PC-9 (cell line): ENCODE data around the gene PIGZ. TPM values are rescaled to one million over a fixed set of nuclear protein-coding genes. Genes with fewer than 3 reads are reported as not detected.

Source experiments
- BruUV-seq: library from RNA; stranded (reverse); fragments of 400-500 nt; replicated peaks from 2 replicates; lab custom pipeline; 2021; lab: Mats Ljungman, UMichigan
- CTCF ChIA-PET: fragments of 300-600 bp; sonication (Branson Sonifier 250); formaldehyde crosslinking; loops from one replicate; lab custom pipeline; 2022; ENCODE audit warnings: antibody characterized with exemption; lab: Charles Lee
- POLR2A ChIA-PET: fragments of 300-600 bp; sonication (Branson Sonifier 250); formaldehyde crosslinking; loops from one replicate; lab custom pipeline; 2022; ENCODE audit warnings: antibody characterized with exemption; ENCODE audit not compliant: unreplicated experiment; lab: Charles Lee
- DNase-seq, 2 experiments: peaks; one replicate each; pipeline versions ENCODE4 v3.0.0 to v3.0.0-alpha.2; 2015 to 2022; ENCODE audit warnings: mixed read lengths in 1 of 2
- H2AFZ ChIP-seq: fragments of 200-600 bp; sonication (generic); 2 replicates; pipeline ENCODE4 v1.8.1; 2017; ENCODE audit warnings: antibody characterized with exemption
- H3F3A ChIP-seq: fragments of 200-600 bp; sonication (generic); 2 replicates; pipeline ENCODE4 v1.8.1; 2017; ENCODE audit warnings: antibody characterized with exemption, mild to moderate bottlenecking, low read depth; ENCODE audit not compliant: insufficient read depth
- H3K27ac ChIP-seq: fragments of 200-600 bp; sonication (generic); 2 replicates; pipeline ENCODE4 v1.6.1; 2016; ENCODE audit warnings: mixed run types
- H3K27me3 ChIP-seq: fragments of 200-600 bp; sonication (generic); 2 replicates; pipeline ENCODE4 v1.6.1; 2016; ENCODE audit warnings: low read depth, mixed run types; ENCODE audit not compliant: insufficient read depth
- H3K36me3 ChIP-seq: fragments of 200-600 bp; sonication (generic); 2 replicates; pipeline ENCODE4 v1.6.1; 2016; ENCODE audit warnings: low read depth, mixed run types
- H3K4me1 ChIP-seq: fragments of 200-600 bp; sonication (generic); replicated peaks from 2 replicates; pipeline ENCODE4 v1.6.1; 2016; ENCODE audit warnings: mixed run types; ENCODE audit not compliant: insufficient read depth
- H3K4me2 ChIP-seq: fragments of 200-600 bp; sonication (generic); 2 replicates; pipeline ENCODE4 v1.6.1; 2017; ENCODE audit warnings: mixed run types
- H3K4me3 ChIP-seq: fragments of 200-600 bp; sonication (generic); 2 replicates; pipeline ENCODE4 v1.6.1; 2016; ENCODE audit warnings: mixed run types
- H3K79me2 ChIP-seq: fragments of 200-600 bp; sonication (generic); 2 replicates; pipeline ENCODE4 v1.6.1; 2017; ENCODE audit warnings: low read depth, mixed run types
- H3K9me2 ChIP-seq: fragments of 200-600 bp; sonication (generic); 2 replicates; pipeline ENCODE4 v1.8.1; 2017; ENCODE audit warnings: mild to moderate bottlenecking; ENCODE audit not compliant: insufficient read depth
- H3K9me3 ChIP-seq: fragments of 200-600 bp; sonication (generic); 2 replicates; pipeline ENCODE4 v1.8.1; 2016; ENCODE audit warnings: low read depth; ENCODE audit not compliant: insufficient read depth
- H4K20me1 ChIP-seq: fragments of 200-600 bp; sonication (generic); 2 replicates; pipeline ENCODE4 v1.8.1; 2017; ENCODE audit not compliant: insufficient read depth
- EZH2 ChIP-seq: fragments of 200-600 bp; sonication (generic); IDR thresholded peaks from 2 replicates; pipeline ENCODE4 v1.8.0; 2017; ENCODE audit warnings: antibody characterized with exemption, low read depth
- intact Hi-C: fragments of 100-400 bp; cut with micrococcal nuclease; formaldehyde crosslinking; loops from one replicate; pipeline ENCODE4 v1.10.0; 2022; ENCODE audit not compliant: unreplicated experiment
- total RNA-seq: library from RNA; stranded (reverse); gene quantifications from 2 replicates; pipeline ENCODE4 v1.2.3, GENCODE V29; 2021
- TF ChIP-seq, protein P1 (sequence below): fragments of 200-600 bp; sonication (generic); conservative IDR thresholded peaks from 2 replicates; pipeline ENCODE4 v1.6.1; 2017; ENCODE audit warnings: mixed run types, antibody characterized with exemption, mild to moderate bottlenecking, moderate library complexity

PIGZ gene
- total RNA-seq, 1 experiment from 2014 or later, result 2.1 TPM

DNA sequence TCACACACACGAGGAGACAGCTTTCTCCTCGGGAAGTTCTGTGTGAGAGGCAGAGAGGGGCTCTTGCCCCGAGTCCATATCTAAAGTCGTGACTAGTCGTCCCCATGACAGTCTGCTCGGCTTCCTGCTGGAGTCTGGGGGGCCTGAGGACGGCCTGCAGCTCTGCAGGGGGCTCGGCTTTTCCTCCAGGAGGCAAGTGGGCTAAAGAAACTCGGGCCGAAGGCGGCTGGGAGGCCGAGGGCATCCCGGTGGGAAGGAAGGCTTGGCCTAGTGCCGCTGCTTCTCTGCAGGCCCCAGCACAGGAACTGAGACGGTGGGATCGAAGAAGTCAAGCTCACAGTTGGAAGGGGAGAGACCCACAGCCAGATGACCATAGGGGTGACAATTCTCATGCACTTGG, 25.4 kb upstream of the PIGZ start:
- POLR2A ChIA-PET, result no interaction called here
- no peak overlapping the region; the same call in 1 of the 2 replicates for H2AFZ ChIP-seq
- intact Hi-C loops, result no loop called here

DNA sequence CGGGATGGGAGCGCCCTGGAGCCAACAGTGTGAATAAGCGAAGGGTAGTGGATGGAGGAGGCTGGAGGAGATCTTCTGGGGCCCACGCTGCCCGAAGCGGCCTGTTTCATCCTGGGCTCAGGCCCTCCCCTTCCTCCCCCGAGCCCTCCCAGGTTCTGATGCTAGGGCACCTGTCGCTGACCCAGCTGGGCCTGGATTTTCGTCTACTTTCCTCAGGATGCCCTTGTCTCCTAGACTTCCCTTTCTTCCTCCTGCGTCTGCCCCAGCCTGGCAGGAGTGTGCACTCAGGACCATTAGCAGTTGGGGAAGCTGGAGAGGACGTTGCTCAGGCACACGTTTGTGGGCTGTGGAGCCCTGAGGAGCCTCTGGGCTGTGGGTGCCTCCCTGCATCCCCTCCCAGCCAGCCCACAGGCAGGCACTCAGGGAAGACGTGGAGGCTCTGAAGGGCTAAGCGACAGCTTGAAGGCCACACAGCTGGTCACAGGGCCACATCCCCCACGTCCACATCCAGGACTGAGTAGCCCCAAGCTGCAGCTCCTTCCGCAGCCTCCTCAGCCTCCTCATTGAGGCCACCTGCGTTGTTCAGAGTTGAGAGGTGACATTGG, 23.9 kb upstream of the PIGZ start:
- Histone ChIP-seq H3K9me3 (no peaks in the 10 kb centered on the region), H3K27me3 (no peaks in the 10 kb centered on the region), H3K4me3 (no peak overlapping the region), H2AFZ (no peak overlapping the region), H3K27ac (no peak overlapping the region), H4K20me1 (no peaks in the 10 kb centered on the region), H3K4me1 (no peaks in the 10 kb centered on the region), H3F3A (no peaks in the 10 kb centered on the region), H3K9me2 (no peaks in the 10 kb centered on the region), H3K36me3 (no peaks in the 10 kb centered on the region), H3K79me2 (no peaks in the 10 kb centered on the region), H3K4me2 (no peak overlapping the region)
- TF ChIP-seq, protein P1, sequence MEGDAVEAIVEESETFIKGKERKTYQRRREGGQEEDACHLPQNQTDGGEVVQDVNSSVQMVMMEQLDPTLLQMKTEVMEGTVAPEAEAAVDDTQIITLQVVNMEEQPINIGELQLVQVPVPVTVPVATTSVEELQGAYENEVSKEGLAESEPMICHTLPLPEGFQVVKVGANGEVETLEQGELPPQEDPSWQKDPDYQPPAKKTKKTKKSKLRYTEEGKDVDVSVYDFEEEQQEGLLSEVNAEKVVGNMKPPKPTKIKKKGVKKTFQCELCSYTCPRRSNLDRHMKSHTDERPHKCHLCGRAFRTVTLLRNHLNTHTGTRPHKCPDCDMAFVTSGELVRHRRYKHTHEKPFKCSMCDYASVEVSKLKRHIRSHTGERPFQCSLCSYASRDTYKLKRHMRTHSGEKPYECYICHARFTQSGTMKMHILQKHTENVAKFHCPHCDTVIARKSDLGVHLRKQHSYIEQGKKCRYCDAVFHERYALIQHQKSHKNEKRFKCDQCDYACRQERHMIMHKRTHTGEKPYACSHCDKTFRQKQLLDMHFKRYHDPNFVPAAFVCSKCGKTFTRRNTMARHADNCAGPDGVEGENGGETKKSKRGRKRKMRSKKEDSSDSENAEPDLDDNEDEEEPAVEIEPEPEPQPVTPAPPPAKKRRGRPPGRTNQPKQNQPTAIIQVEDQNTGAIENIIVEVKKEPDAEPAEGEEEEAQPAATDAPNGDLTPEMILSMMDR, result no peak
- TF ChIP-seq EZH2, result no peak
- POLR2A ChIA-PET, result no interaction called here
- DNase-seq, result no peak
- CTCF ChIA-PET, result no interaction called here
- BruUV-seq, result no TSS peak
- intact Hi-C loops, result no loop called here

More for the DNA sequence above, 25.4 kb upstream of the PIGZ start:
- Histone ChIP-seq H3K4me2 (no peak overlapping the region), H3K9me3 (no peaks in the 10 kb centered on the region), H4K20me1 (no peaks in the 10 kb centered on the region), H3K27ac (no peak overlapping the region), H3K4me1 (no peaks in the 10 kb centered on the region), H3K27me3 (no peaks in the 10 kb centered on the region), H3K4me3 (no peak overlapping the region), H3K9me2 (no peaks in the 10 kb centered on the region), H3K79me2 (no peaks in the 10 kb centered on the region), H3F3A (no peaks in the 10 kb centered on the region), H3K36me3 (no peaks in the 10 kb centered on the region)
- CTCF ChIA-PET, result no interaction called here
- no TSS peak for BruUV-seq
- no peak for DNase-seq
- TF ChIP-seq, protein P1, result no peak

DNA sequence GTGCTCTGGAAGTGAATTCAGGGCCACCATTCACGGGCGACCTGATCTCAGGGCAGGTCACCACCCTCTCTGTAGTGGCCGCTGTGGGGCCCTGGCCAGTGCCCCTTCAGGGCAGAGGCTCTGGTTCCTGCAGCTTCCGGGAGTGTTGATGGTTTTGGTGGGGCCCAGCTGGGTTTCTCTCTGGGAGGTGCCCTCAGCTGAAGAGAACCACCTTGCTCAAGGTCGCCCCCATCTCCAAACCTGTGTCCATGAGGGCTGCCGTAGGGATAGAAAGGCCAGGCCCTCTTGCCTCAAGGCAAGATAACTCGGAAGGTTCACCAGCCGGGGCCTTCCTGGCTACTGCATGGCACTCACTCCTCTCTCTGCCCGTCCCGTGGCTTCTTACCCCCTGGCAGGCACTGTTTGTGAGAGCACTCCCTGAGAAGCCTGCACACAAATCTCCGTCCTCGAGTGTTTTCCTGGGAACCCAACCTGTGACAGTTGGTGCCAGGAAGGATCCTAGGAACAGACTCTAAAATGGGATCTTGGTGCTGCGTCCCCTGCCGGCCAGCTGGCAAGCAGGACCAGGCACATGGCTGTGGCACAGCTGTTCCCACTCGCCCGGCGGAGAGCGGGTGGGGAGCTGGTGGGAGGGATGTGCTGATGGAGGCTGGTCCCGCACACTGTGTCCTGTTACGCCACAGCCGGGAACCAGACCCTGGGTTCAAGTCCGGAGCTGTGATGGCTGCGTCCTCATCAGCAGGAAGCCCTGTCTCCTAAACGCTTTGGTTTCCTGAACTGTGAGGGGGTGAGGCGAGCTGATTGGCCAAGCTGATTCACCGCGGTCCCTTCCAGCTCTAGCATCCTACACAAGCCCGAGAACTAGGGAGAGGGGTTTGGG, 23.2 kb upstream of the PIGZ start:
- TF ChIP-seq, protein P1, result no peak
- TF ChIP-seq EZH2, result no peak
- Histone ChIP-seq H4K20me1 (no peaks in the 10 kb centered on the region), H3K4me3 (no peak overlapping the region), H3F3A (no peaks in the 10 kb centered on the region), H2AFZ (no peak overlapping the region), H3K79me2 (no peaks in the 10 kb centered on the region), H3K4me1 (no peaks in the 10 kb centered on the region), H3K9me3 (no peaks in the 10 kb centered on the region), H3K27me3 (no peaks in the 10 kb centered on the region), H3K4me2 (no peak overlapping the region), H3K9me2 (no peaks in the 10 kb centered on the region), H3K27ac (no peak overlapping the region), H3K36me3 (no peaks in the 10 kb centered on the region)
- DNase-seq, result no peak
- POLR2A ChIA-PET, result no interaction called here
- intact Hi-C loops, result no loop called here
- CTCF ChIA-PET, result no interaction called here
- no TSS peak for BruUV-seq
